Eye (tissue), 1 donor: ENCODE measurements around the gene MYO16.

Source experiments
- DNase-seq: peaks from one replicate; pipeline ENCODE4 v3.0.0-alpha.2; 2015

Gene MYO16

DNA sequence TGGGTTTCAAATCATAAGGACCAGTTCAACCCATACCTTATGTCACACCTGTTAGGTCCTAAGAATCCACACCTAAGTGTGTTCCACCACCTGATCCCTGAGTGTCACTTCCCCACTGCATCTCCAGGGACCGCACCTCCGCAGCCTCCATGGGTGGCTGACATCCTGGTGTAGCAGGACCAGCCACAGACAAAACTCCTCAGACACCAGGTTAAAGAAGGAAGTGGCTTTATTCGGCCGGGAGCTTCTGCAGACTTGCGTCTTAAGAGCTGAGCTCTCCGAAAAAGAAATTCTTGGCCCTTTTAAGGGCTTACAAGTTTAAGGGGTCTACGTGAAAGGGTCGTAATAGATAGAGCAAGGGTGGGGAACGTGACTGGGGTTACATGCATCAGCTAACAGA lies 509.9 kb downstream of the MYO16 start:
- DNase-seq = no peak

GRCh38 chr13:109140054-109140453 lies 510.6 kb downstream of the MYO16 start:
- DNase-seq = no peak

- peak; percentile 45 for DNase-seq
These were observed 511.3 kb downstream of the MYO16 start for GRCh38 chr13:109140479-109141349.

GRCh38 chr13:109141706-109142105 lies 512.3 kb downstream of the MYO16 start:
- no peak for DNase-seq

- no peak for DNase-seq
These were observed 515.5 kb downstream of the MYO16 start for GRCh38 chr13:109144693-109145437.

DNA sequence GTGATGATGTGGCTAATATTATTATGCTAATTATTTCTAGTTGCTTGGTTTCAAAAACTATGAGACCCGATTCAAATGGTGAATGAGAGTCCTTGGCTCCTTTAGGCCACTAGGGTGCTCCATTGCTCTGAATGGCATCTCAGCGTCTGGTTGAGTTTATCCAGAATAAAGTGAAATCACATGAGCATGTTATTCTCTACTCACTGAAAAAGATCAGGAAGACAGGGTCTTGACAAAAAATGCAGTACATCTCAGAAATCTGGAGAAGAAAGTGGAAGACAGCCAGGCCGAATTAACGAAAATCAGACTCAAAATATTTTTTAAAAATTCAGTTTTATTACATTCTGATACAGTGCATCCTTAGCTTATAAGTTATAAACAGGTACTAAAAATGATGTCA lies 516.2 kb downstream of the MYO16 start:
- DNase-seq = peak; percentile 85

DNA sequence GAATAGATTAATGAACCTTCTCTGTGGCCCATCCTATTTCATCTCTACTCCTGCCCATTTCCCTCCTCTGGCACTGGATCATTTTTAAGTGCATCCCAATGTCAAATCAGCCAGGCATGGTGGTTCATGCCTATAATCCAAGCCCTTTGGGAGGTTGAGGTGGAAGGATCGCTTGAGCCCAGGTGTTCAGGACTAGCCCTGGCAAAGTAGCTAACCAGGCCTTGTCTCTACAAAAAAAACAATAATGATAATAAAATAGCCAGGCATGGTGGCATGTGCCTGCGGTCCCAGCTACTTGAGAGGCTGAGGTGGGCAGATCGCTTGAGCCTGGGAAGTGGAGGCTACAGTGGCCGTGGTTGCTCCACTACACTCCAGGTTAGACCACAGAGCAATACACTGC lies 517.0 kb downstream of the MYO16 start:
- no peak for DNase-seq

- DNase-seq = no peak
These were observed 517.7 kb downstream of the MYO16 start for GRCh38 chr13:109146912-109147647.

DNA sequence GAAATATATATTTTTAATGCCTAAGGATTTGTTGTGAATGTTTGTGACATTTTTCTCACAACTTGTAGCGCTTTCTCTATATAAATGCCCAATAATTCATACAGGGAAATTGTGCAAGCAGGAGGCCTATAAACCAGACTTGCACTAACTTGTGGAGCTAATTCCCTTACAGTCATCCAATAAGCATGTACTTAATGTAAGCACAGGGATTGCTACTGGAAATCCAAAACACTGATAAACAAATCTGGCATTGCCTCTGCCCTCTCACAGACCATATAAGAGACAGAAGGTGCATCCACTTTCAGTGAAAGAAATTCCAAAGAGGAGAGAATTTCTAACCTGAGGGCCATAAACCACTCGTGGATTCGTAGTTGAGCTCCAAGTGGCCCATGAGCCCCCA lies 518.8 kb downstream of the MYO16 start:
- no peak for DNase-seq

- DNase-seq = no peak
These were observed 521.3 kb downstream of the MYO16 start for GRCh38 chr13:109150696-109151095.

- DNase-seq = no peak
These were observed 521.8 kb downstream of the MYO16 start for GRCh38 chr13:109151255-109151654.

- DNase-seq = no peak
These were observed 522.3 kb downstream of the MYO16 start for GRCh38 chr13:109151696-109152095.

- DNase-seq = no peak
These were observed 523.0 kb downstream of the MYO16 start for GRCh38 chr13:109152311-109152820.

GRCh38 chr13:109152941-109153340 lies 523.5 kb downstream of the MYO16 start:
- no peak for DNase-seq

DNA sequence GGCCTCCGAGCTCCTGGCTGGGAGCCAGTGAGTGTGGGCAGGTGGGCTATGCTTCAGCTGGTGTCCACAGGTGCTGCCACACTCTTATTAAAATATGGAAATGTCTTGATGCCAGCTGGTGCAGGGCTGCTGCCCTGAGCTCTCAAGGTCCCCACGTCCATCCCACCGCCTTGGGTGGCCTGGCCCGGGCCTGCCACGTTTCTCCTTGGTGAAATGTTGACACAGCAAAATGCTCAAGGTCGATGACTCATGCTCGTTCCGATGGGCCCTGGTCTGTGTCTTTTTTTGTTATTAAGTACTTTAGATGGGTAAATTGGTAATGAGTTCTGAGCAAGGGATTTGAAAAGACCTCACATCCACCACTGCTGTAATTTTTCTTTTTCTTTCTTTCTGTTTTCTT lies 524.7 kb downstream of the MYO16 start:
- DNase-seq = no peak

DNA sequence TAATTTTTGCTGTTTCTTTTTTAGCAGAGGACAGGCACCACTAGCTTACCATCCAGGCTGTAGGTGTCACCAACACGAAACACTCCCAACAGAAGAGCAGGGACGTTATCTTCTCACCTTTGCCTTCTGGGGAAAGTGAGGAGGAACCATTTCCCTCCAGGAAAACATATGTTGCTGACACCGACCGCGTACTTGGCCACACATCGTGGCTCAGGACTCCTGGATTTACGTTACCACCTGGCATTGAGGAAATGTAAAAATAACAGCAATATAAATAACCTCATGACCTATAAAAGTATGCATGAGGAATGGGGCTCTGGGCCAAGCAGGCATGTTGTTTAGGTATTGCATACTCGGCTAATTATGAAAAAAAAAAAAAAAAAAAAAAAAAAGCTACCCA lies 525.1 kb downstream of the MYO16 start:
- no peak for DNase-seq

DNA sequence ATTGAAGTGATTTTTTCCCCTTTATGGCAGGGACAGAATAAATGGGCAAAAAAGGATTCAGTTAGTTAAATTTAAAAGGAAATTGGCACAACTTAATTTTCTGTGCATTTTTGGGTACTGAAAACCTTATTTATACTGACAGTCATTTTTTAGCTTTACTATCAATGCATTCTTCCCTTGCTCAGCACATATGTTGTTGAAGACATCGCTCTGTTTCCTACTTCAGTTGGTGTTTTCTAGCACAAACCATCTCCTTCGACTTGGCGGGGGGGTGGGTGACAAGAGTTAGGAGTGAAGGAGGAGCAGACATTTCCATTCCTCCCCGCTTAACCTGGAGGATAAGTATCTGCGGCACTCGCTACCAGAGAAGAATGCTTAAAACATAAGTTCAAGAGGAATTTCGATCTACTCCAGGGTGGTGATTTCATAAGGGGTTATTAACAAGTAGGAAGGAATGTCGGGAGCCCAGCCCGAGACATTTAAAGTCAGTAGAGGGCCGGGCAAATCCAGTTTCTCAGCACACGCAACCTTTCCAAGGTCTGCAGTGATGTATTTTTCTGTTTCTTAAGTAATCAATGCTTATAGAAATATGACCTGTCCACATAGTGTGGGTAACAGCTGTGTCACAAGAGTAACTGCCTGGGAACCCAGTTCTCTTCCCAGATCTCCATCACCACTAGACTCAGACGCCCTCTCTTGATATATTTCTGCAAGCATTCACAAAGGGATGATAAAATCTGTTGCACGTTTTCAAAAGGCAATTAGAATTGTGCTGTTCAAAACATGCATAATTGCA lies 525.8 kb downstream of the MYO16 start:
- DNase-seq = no peak

DNA sequence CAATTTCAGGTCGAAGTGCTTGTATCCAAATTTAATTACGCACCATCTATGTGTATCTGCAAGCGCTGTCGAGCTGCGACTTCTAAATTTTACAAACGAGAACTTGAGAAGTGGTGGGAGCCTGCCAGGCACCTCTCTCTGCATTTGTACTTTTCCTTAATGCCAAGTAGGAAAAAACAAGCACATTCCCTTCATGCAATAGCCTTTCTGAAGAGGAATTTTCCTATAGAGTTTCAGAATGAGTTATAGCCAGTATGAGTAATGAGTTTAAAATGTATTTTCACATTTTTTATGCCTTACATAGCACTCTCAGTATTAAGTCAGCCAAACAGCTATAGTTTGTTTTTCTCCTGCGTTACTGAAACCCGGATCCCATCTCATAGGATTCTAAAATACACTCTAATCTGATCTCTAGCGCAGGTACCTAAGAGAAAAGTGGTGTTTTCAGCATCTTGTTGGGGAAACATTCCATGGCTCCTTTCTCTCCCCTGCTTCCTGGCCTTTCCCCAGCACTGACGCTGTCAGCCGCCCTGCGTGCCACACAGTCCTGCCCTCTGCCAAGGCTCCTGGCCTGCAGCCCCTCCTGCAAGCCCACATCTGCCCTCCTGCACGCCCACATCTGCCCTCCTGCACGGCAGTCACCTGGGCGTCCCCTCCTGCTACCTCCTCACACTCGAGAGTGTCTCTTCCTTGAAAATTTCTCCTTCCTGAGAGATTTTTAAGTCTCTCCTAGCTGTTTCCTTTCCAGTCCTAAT lies 526.9 kb downstream of the MYO16 start:
- DNase-seq = peak; percentile 49

- no peak for DNase-seq
These were observed 527.9 kb downstream of the MYO16 start for GRCh38 chr13:109157275-109157674.

GRCh38 chr13:109158383-109158782 lies 529.0 kb downstream of the MYO16 start:
- no peak for DNase-seq

DNA sequence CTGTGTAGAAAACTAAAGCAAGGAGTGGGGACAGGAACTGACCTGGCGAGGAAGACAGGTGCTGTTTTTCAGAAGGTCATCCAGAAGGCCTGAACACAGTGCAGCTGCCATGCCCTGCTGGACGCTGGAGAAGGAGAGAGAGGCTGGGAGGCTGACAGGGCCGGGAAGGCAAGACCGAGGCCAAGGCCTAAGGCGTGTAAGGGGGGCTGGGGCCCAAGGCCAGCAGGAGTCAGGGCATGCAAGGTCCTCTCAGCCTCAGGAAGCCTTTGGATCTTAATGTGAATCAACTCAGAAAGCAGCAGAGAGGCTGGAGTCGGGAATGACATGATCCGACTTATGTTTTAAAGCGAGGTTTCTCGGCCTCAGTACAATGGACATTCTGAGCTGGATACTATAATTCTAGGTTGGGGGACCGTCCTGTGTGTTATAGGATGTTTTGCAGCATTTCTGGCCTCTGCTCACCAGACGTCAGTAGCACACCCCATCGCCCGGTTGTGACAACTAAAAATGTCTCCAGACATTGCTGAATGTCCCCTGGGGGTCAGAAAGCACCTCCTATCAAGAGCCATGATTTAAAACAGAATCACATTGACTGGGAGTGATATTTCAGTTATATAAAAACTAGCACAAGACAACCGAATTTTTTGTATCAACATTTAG lies 530.4 kb downstream of the MYO16 start:
- no peak for DNase-seq
